Adipocyte (in vitro differentiated cells): ENCODE measurements around the gene LIPC.
A peak's percentile ranks its signal among the peaks of the same experiment; 100 is the strongest.

ENCODE experiments used
- DNase-seq: peaks from one replicate; pipeline ENCODE4 v3.0.0-alpha.2; 2015; ENCODE audit warnings: low read depth
- H3K27me3 ChIP-seq: replicated peaks from 2 replicates; pipeline ENCODE4 v1.7.0; 2013; ENCODE audit warnings: mild to moderate bottlenecking, low read length, moderate library complexity; ENCODE audit not compliant: control insufficient read depth, insufficient read depth
- H3K36me3 ChIP-seq: 2 replicates; pipeline ENCODE4 v1.7.0; 2013; ENCODE audit warnings: low read length, mild to moderate bottlenecking, moderate library complexity; ENCODE audit not compliant: control insufficient read depth, insufficient read depth, severe bottlenecking
- H3K4me1 ChIP-seq: 2 replicates; pipeline ENCODE4 v1.7.0; 2013; ENCODE audit warnings: mild to moderate bottlenecking, low read length, moderate library complexity; ENCODE audit not compliant: control insufficient read depth, insufficient read depth
- H3K4me3 ChIP-seq: 2 replicates; pipeline ENCODE4 v1.7.0; 2013; ENCODE audit warnings: mild to moderate bottlenecking, low read length, moderate library complexity
- H3K9ac ChIP-seq: 2 replicates; pipeline ENCODE4 v1.7.0; 2013; ENCODE audit warnings: mild to moderate bottlenecking, low read length, moderate library complexity
- H3K9me3 ChIP-seq: 2 replicates; pipeline ENCODE4 v1.7.0; 2013; ENCODE audit warnings: mild to moderate bottlenecking, low read length, moderate library complexity; ENCODE audit not compliant: control insufficient read depth

The LIPC gene

DNA sequence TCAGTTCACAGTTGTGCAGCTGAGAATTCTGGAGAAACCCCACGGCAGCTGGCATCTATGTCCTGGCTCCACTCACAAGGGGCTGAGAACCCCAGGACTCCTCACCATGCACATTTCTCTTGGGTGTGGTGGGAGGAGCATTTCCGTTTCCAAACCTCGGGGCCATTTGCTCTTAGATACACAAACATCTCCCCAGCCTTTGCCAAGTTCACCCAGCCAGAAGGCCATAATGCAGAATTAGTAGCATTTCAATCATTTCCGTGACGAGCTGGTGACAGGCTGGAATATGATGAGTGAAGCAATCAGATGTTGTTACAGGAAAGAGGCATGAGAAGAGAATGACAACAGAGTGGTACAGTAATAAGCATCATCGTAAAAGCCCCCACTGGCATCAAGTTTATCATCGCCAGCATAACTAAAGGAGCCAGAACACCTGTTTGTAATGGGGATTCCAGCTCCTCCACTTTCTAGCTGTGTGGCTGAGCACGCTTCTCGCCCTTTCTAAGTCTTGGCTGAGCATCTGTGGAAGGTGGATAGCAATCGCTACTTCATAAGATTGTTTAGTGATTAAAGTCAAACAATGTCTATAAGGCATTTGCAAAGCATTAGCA is 82.0 kb downstream of the LIPC start:
- no peaks in the 10 kb centered on the region for H3K4me1 ChIP-seq
- H3K27me3 ChIP-seq, result peaks cover 3% of the 10 kb centered on the region
- DNase-seq, result no peak
- no peak overlapping the region for H3K4me3 ChIP-seq
- H3K36me3 ChIP-seq, result no peaks in the 10 kb centered on the region
- H3K9me3 ChIP-seq, result peaks cover 3% of the 10 kb centered on the region
- no peak overlapping the region for H3K9ac ChIP-seq

DNA sequence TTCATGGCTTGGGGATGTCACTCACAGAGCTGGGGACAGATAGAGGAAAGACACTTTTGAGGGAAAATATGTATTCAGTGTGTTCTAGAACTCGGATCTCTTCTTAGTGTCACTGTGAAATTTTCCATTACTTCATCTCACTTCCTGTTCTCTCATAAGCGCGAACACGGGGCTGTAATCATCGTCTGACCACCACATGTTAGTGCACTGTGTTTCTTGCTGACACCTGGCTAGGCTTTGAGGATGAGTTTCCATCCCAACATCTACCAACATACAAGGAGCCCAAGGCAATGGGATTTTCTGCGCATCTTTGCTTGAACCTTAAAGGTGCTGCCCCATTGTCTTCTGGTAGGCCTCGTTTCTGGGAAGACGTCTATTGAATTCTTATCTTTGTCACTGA is 84.0 kb downstream of the LIPC start:
- Histone ChIP-seq H3K36me3 (no peaks in the 10 kb centered on the region), H3K9me3 (peaks cover 3% of the 10 kb centered on the region), H3K4me1 (no peaks in the 10 kb centered on the region), H3K4me3 (no peak overlapping the region), H3K27me3 (peaks cover 3% of the 10 kb centered on the region), H3K9ac (no peak overlapping the region)
- DNase-seq, result no peak

DNA sequence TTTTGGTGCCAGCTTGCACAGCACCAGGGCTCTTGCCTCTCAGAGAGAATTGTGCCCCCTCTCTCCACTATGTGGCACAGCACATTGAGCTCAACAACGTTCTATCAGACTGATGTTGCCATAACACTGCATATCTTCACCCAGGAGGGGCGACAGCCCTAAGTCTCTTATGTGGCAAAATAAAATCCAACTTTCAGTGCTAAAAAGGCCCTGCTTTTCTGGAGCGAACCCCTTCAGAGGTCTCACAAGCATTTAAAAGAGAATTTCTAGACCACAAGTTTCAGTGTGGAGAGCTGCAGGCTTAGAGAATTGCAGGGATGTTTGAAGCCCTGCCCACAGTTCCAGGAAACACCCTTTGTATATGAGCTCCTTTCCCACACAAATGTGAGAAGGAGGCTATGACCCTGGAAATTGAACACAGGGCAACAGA is 85.5 kb downstream of the LIPC start:
- no peak for DNase-seq
- peaks cover 3% of the 10 kb centered on the region for H3K9me3 ChIP-seq
- H3K9ac ChIP-seq, result no peak overlapping the region
- H3K4me3 ChIP-seq, result no peak overlapping the region
- no peaks in the 10 kb centered on the region for H3K36me3 ChIP-seq
- H3K4me1 ChIP-seq, result no peaks in the 10 kb centered on the region
- peaks cover 3% of the 10 kb centered on the region for H3K27me3 ChIP-seq

DNA sequence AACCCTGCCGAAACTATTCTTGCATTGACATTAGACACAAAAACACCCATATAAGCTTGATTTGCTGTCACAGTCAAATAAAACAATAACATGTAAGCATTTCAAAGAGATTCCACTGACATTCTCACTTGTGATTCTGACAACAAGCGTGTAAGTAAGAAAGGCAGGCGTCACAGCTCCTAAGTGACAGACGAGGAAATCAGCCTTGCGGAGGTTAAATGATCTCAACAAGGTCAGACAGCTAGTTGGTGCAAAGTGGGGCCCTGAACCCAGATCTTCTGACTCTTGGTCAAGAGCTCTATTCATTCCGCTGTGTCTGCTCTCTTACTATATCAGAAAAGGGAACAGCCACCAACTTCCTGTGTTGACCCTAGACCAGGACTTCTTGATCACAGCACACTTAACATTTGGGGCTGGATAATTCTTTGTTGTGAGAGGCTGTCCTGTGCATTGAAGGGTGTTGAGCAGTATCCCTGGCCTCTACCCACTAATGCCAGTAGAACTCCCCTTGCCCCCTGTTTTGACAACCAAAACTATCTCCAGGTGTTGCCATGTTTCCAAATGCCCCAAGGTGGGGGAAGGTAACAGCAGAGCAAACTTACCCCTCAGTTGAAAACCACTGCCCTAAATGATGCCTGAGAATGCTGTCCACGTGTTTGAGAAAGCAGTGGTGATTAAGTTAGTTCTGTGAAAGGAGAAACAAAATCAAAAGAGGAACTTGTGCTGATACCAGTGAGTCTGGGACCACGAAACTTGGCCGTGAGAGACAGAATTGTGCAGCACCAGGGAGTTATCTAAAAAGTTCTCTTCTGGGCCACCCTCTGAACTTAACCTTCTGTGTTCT is 86.1 kb downstream of the LIPC start:
- H3K4me1 ChIP-seq, result no peaks in the 10 kb centered on the region
- DNase-seq, result no peak
- H3K9me3 ChIP-seq, result peaks cover 3% of the 10 kb centered on the region
- H3K4me3 ChIP-seq, result no peak overlapping the region
- no peaks in the 10 kb centered on the region for H3K36me3 ChIP-seq
- no peak overlapping the region for H3K9ac ChIP-seq
- peaks cover 3% of the 10 kb centered on the region for H3K27me3 ChIP-seq

DNA sequence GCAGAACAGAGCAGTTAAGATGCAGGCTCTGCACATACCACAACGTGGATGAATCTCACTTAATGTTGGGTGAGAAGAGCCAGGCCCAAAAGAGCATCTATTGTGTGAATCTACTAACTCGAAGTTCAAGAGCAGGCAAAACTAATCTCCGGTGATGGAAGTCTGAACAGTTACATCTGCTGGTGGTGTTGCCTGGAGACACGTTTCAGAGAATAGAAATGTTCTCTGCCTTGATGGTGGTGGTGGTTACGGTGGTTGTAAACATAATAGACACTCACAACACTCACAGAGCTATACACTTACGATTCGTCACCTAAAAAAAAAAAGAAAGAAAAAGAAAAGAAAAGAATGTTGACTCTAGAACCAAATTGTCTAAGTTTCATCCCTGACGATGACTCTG is 86.8 kb downstream of the LIPC start:
- no peaks in the 10 kb centered on the region for H3K4me1 ChIP-seq
- DNase-seq, result no peak
- H3K36me3 ChIP-seq, result no peaks in the 10 kb centered on the region

DNA sequence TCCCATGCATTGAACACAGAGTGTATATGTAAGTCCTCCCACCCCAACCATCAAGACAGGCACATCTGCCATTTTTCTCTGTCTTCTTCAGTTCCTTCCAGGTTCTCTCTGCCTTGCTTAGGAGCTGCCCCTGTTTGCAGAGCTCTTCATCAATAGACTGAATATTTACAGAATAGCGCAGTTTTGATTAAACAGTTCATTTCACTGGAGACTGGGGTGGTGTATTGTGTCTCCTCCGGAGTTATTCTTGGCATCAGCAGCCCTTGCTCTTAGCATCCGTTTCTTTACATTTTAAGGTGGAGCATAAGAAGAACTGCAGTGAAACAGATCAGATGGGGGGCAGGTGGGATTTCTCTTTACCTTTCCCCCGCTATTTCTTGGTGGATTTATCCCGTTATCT is 87.7 kb downstream of the LIPC start:
- Histone ChIP-seq H3K4me3 (no peak overlapping the region), H3K27me3 (peaks cover 3% of the 10 kb centered on the region), H3K9me3 (peaks cover 3% of the 10 kb centered on the region), H3K36me3 (no peaks in the 10 kb centered on the region), H3K9ac (no peak overlapping the region), H3K4me1 (no peaks in the 10 kb centered on the region)
- no peak for DNase-seq

More for the DNA sequence above, 86.8 kb downstream of the LIPC start:
- peaks cover 3% of the 10 kb centered on the region for H3K27me3 ChIP-seq
- H3K4me3 ChIP-seq, result no peak overlapping the region
- H3K9me3 ChIP-seq, result peaks cover 3% of the 10 kb centered on the region
- no peak overlapping the region for H3K9ac ChIP-seq

DNA sequence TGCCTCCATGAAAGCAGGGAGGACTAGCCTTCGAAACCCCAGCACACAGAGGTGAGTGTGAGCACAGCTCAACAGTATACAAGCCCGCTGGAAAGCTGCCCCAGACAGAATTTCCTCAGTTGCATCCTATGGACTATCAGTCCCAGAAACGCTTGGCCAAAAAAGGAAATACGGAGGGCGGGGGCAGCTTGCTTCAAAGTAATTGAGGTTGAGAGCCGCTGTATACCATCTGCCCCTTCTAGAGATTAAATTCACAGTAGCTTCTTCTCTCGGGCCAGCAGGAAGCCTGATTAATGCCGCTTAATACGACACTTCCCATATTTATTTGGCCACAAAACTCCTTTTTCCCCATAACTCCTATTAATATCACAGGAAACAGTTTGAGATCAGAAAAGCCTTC is 88.7 kb downstream of the LIPC start:
- Histone ChIP-seq H3K4me1 (no peaks in the 10 kb centered on the region), H3K9me3 (no peaks in the 10 kb centered on the region), H3K9ac (no peak overlapping the region), H3K4me3 (no peak overlapping the region), H3K36me3 (no peaks in the 10 kb centered on the region), H3K27me3 (peaks cover 3% of the 10 kb centered on the region)
- no peak for DNase-seq

DNA sequence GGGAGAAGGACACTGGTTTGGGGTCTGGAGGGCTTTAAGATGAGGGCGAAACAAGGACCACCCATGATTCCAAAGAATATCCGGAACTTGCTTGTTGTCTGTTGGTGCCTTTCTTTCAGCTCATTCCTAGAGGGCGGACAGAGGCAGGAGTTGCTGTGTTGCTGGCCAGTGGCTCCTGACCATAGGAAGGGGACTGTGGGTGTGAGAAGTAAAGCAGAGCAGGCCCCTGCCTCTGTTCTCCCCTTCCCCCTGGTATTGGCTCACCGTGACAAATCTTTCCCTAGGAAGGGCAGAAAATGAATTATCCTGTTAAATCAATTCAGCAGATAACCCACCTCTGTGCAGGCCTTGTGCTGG is 89.1 kb downstream of the LIPC start:
- no peak for DNase-seq
- Histone ChIP-seq H3K27me3 (peaks cover 3% of the 10 kb centered on the region), H3K9ac (no peak overlapping the region), H3K9me3 (no peaks in the 10 kb centered on the region), H3K36me3 (no peaks in the 10 kb centered on the region), H3K4me3 (no peak overlapping the region), H3K4me1 (peaks cover 2% of the 10 kb centered on the region)

DNA sequence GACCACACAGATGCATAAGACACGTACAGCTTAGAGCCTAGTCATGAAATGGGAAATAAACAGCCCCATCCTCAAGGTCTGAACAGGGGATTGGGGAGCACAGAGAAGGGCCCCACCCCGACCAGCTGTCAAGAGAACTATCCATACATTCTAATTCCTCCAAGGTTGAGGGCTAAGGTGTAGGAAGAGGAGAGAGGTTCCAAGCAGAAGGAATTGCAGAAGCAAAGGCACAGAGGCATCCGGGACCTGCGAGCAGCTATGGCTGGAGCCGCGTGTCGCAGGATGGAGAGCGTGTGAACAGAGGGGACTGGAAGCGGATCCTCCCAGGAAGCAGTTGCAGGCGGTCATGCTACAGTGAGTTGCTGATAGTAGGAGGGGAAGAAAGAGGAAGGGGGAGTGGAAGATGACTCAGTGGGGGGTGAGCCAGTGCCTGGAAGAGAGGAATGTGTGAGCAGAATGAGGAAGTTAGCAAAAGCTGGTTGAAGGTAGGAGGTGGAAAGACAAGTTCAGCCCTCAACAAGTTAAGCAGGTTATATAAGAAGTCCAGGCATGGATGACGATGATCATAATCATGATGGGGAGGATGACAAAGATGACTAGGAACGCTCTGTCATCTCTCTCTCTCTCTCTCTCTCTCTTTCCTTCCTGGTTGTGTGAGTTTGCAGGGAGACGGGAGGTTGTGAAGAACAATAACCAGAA is 89.7 kb downstream of the LIPC start:
- Histone ChIP-seq H3K36me3 (no peaks in the 10 kb centered on the region), H3K27me3 (peaks cover 3% of the 10 kb centered on the region), H3K9ac (no peak overlapping the region), H3K9me3 (no peaks in the 10 kb centered on the region), H3K4me3 (no peak overlapping the region), H3K4me1 (peaks cover 7% of the 10 kb centered on the region)
- peak; percentile 36 for DNase-seq

DNA sequence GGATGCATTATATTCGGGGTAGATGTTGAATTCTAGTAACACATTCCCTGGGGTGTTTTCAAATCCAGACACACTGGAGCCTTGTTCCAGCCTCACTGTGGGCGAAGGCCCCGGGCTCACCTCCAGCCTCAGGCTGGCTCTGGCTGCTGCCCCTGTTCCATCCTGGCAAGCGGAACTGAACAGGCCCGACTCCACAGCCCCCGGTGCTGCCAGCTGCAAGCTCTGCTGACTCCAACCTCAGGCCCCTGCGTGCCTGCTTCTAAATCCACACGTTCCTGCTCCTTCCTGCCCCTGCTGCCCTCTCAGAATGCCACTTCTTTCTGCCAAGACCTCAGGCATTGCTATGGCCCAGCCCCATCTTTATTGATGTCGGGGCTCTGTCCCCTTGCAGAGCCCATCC is 90.6 kb downstream of the LIPC start:
- Histone ChIP-seq H3K4me3 (no peak overlapping the region), H3K9me3 (no peaks in the 10 kb centered on the region), H3K27me3 (peaks cover 3% of the 10 kb centered on the region), H3K4me1 (peaks cover 14% of the 10 kb centered on the region), H3K9ac (no peak overlapping the region), H3K36me3 (no peaks in the 10 kb centered on the region)
- DNase-seq, result no peak

DNA sequence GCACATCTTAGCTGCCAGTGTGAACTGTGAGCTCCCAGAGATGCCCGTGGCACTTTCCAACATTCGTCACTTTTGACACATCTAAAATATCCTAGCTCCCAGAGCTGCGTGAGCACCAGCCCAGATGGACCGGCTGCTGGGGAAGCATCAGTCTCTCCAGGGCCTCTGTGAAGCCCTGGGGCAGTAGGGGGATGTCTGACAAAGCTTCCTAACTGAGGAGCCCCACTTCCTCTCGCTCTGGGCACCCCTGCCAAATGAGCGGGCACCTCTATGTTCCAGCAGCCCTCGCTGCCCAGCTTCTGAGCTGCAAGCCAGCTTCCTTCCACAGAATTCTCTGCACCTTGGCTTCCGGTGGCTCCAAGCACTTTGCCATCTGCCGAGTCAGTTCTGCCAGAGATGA is 91.1 kb downstream of the LIPC start:
- H3K9me3 ChIP-seq, result no peaks in the 10 kb centered on the region
- DNase-seq, result no peak
- peaks cover 19% of the 10 kb centered on the region for H3K4me1 ChIP-seq
- peaks cover 3% of the 10 kb centered on the region for H3K27me3 ChIP-seq
- H3K36me3 ChIP-seq, result no peaks in the 10 kb centered on the region
- H3K4me3 ChIP-seq, result no peak overlapping the region
- H3K9ac ChIP-seq, result no peak overlapping the region
